A549 (cell line): ENCODE data around the gene AUTS2.

Experiments used
- NR3C1 ChIP-seq: fragments of >200 bp; sonication (Bioruptor Twin); formaldehyde crosslinking; IDR thresholded peaks from 3 replicates; pipeline ENCODE4 v1.6.1; 2017
- TF ChIP-seq, protein P1 (sequence below): fragments of >200 bp; sonication (Bioruptor Twin); formaldehyde crosslinking; IDR thresholded peaks from 3 replicates; pipeline ENCODE4 v1.5.1; 2016
- TF ChIP-seq, protein P2 (sequence below): fragments of 200-600 bp; sonication (generic); IDR thresholded peaks from 2 replicates; pipeline ENCODE4 v1.6.1; 2016; ENCODE audit warnings: antibody characterized with exemption, mild to moderate bottlenecking, moderate library complexity

DNA sequence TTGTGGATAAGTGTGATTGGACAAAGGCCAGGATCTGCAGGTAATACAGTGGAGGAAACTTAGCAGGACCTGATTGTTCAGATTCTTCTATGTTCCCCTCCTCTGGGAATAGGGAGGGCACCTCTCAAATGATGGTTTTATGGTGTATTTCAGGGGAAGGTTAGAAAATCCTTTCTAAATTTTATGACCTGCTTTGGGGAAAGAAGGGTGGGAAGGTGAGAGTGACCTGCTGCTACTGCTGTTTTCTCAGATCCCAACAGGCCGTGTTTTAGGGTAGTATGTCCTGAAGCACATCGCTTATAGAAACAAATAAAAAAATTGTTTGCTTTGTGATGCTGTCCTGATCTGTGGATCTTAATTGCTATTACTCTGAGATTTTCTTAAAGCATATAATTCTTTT is 1129.6 kb downstream of the AUTS2 start:
- TF ChIP-seq, protein P1, sequence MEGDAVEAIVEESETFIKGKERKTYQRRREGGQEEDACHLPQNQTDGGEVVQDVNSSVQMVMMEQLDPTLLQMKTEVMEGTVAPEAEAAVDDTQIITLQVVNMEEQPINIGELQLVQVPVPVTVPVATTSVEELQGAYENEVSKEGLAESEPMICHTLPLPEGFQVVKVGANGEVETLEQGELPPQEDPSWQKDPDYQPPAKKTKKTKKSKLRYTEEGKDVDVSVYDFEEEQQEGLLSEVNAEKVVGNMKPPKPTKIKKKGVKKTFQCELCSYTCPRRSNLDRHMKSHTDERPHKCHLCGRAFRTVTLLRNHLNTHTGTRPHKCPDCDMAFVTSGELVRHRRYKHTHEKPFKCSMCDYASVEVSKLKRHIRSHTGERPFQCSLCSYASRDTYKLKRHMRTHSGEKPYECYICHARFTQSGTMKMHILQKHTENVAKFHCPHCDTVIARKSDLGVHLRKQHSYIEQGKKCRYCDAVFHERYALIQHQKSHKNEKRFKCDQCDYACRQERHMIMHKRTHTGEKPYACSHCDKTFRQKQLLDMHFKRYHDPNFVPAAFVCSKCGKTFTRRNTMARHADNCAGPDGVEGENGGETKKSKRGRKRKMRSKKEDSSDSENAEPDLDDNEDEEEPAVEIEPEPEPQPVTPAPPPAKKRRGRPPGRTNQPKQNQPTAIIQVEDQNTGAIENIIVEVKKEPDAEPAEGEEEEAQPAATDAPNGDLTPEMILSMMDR, result no peak
- TF ChIP-seq, protein P2, sequence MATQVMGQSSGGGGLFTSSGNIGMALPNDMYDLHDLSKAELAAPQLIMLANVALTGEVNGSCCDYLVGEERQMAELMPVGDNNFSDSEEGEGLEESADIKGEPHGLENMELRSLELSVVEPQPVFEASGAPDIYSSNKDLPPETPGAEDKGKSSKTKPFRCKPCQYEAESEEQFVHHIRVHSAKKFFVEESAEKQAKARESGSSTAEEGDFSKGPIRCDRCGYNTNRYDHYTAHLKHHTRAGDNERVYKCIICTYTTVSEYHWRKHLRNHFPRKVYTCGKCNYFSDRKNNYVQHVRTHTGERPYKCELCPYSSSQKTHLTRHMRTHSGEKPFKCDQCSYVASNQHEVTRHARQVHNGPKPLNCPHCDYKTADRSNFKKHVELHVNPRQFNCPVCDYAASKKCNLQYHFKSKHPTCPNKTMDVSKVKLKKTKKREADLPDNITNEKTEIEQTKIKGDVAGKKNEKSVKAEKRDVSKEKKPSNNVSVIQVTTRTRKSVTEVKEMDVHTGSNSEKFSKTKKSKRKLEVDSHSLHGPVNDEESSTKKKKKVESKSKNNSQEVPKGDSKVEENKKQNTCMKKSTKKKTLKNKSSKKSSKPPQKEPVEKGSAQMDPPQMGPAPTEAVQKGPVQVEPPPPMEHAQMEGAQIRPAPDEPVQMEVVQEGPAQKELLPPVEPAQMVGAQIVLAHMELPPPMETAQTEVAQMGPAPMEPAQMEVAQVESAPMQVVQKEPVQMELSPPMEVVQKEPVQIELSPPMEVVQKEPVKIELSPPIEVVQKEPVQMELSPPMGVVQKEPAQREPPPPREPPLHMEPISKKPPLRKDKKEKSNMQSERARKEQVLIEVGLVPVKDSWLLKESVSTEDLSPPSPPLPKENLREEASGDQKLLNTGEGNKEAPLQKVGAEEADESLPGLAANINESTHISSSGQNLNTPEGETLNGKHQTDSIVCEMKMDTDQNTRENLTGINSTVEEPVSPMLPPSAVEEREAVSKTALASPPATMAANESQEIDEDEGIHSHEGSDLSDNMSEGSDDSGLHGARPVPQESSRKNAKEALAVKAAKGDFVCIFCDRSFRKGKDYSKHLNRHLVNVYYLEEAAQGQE, result no peak
- TF ChIP-seq NR3C1, result no peak
